ENCODE data around the gene TNXB.

TNXB gene

GRCh38 chr6:32092760-32093497 lies 16.2 kb downstream of the TNXB start:
- Histone ChIP-seq H3K4me3 (ENCODE audit: low read depth, low read length, poor library complexity, severe bottlenecking) (no peak overlapping the region), H3K27ac (ENCODE audit: low read depth, low read length, poor library complexity, severe bottlenecking) (no peak overlapping the region), H3K36me3 (ENCODE audit: insufficient read depth, low read length) (no peaks in the 10 kb centered on the region), H3K4me2 (ENCODE audit: low read length) (no peak overlapping the region), H4K20me1 (ENCODE audit: insufficient read depth, low read length) (no peaks in the 10 kb centered on the region), H3F3A (ENCODE audit: insufficient read depth, low read length) (no peaks in the 10 kb centered on the region), H3K27me3 (ENCODE audit: insufficient read depth, low read length) (no peaks in the 10 kb centered on the region; the same call in none of the 2 replicates), H3K79me2 (ENCODE audit: insufficient read depth, low read length) (no peaks in the 10 kb centered on the region), H3K9me2 (ENCODE audit: low read depth, low read length) (no peaks in the 10 kb centered on the region), H3K4me1 (ENCODE audit: insufficient read depth, low read length, severe bottlenecking) (no peaks in the 10 kb centered on the region), H3K9me3 (ENCODE audit: low read length) (no peaks in the 10 kb centered on the region), H3K9ac (ENCODE audit: low read length) (no peak overlapping the region), H2AFZ (ENCODE audit: low read length) (no peak overlapping the region)
- TF ChIP-seq EZH2 (IDR thresholded peaks at IDR 0.05; ENCODE audit: borderline replicate concordance, low read length) (no peak), CTCF (IDR thresholded peaks at IDR 0.05; ENCODE audit: low read length) (no peak)

DNA sequence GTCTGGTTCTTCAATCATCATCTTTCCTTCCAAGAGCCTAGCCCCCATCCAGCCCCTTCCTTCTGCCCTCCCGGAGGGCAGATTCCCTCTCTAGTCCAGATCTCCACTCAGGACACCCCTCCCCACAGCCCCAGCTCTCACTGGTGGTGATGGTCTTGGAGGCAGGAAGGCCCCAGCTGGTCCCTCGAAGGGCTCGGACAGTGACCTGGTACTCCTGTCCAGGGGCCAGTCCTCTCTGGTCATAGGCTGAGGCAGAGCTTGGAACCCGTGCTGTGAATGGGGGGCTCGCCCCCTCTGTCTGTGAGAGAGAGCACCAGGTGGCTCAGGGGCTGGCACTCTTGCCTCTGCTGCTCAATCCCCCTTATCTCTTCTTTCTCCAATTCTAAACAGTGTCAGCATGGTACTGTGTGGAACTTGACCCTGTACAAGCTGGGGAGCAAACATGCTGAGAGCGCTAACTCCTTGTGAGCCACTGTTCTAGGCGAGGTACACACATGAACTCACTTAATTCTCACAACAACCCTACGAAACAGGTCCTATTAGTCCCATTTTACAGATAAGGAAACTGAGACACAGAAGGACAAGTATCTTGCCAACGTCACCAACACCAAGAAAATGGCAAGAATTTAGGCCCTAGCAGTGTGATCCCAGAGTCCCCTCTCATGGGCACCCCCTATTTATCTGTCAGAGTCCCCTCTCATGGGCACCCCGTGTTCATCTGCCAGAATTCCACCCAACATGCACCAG lies 19.9 kb downstream of the TNXB start:
- H3K9me3 ChIP-seq (ENCODE audit: low read length): no peaks in the 10 kb centered on the region
- TF ChIP-seq EZH2 (IDR thresholded peaks at IDR 0.05; ENCODE audit: borderline replicate concordance, low read length): no peak
- no peak for TF ChIP-seq CTCF (IDR thresholded peaks at IDR 0.05; ENCODE audit: low read length)
- peaks cover 6% of the 10 kb centered on the region for H3K4me1 ChIP-seq (ENCODE audit: insufficient read depth, low read length, severe bottlenecking)
- no peak overlapping the region for H3K9ac ChIP-seq (ENCODE audit: low read length)
- H3K27me3 ChIP-seq (ENCODE audit: insufficient read depth, low read length): peaks cover 4% of the 10 kb centered on the region
- no peak overlapping the region for H3K4me2 ChIP-seq (ENCODE audit: low read length)
- no peaks in the 10 kb centered on the region for H3K79me2 ChIP-seq (ENCODE audit: insufficient read depth, low read length)
- H3K9me2 ChIP-seq (ENCODE audit: low read depth, low read length): no peaks in the 10 kb centered on the region
- no peaks in the 10 kb centered on the region for H3F3A ChIP-seq (ENCODE audit: insufficient read depth, low read length)
- no peaks in the 10 kb centered on the region for H4K20me1 ChIP-seq (ENCODE audit: insufficient read depth, low read length)
- H3K27ac ChIP-seq (ENCODE audit: low read depth, low read length, poor library complexity, severe bottlenecking): no peak overlapping the region
- H3K4me3 ChIP-seq (ENCODE audit: low read depth, low read length, poor library complexity, severe bottlenecking): no peak overlapping the region
- no peak overlapping the region for H2AFZ ChIP-seq (ENCODE audit: low read length)
- no peaks in the 10 kb centered on the region for H3K36me3 ChIP-seq (ENCODE audit: insufficient read depth, low read length)

DNA sequence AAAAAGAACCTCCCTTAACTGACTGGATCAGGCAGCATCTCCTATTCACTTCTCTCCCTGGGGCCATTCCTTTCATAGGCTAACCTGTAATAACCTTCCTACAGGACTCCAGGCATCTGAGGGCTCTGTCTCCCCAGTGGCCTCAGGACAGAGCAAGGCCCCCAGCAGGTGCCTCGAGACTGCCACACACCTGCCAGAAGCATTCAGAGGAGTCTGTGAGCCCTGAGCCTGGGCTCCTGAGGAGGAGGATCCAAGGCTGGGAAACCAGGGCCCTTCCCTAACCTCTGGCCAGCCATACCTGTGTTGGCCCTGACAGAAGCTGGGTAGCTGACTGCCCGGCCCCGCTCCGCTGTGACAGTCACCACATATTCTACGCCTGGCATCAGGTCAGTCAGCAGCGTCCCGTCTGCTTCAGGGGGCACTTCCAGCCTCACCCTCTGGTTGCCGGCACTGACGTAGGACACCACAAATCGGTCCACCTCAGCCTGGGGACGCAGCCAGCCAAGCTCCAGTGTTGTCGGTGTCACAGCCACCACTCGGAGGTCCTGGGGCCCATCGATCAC lies 20.6 kb downstream of the TNXB start:
- H3K27ac ChIP-seq (ENCODE audit: low read depth, low read length, poor library complexity, severe bottlenecking): no peak overlapping the region
- no peaks in the 10 kb centered on the region for H3K36me3 ChIP-seq (ENCODE audit: insufficient read depth, low read length)
- H3K9me3 ChIP-seq (ENCODE audit: low read length): no peaks in the 10 kb centered on the region
- no peaks in the 10 kb centered on the region for H3F3A ChIP-seq (ENCODE audit: insufficient read depth, low read length)
- no peak overlapping the region for H2AFZ ChIP-seq (ENCODE audit: low read length)
- no peaks in the 10 kb centered on the region for H3K79me2 ChIP-seq (ENCODE audit: insufficient read depth, low read length)
- no peaks in the 10 kb centered on the region for H3K9me2 ChIP-seq (ENCODE audit: low read depth, low read length)
- peaks cover 6% of the 10 kb centered on the region for H3K4me1 ChIP-seq (ENCODE audit: insufficient read depth, low read length, severe bottlenecking)
- no peak overlapping the region for H3K4me3 ChIP-seq (ENCODE audit: low read depth, low read length, poor library complexity, severe bottlenecking)
- H4K20me1 ChIP-seq (ENCODE audit: insufficient read depth, low read length): no peaks in the 10 kb centered on the region
- no peak overlapping the region for H3K4me2 ChIP-seq (ENCODE audit: low read length)
- TF ChIP-seq CTCF (IDR thresholded peaks at IDR 0.05; ENCODE audit: low read length): no peak
- no peak for TF ChIP-seq EZH2 (IDR thresholded peaks at IDR 0.05; ENCODE audit: borderline replicate concordance, low read length)
- peaks cover 4% of the 10 kb centered on the region for H3K27me3 ChIP-seq (ENCODE audit: insufficient read depth, low read length)
- no peak overlapping the region for H3K9ac ChIP-seq (ENCODE audit: low read length)
